Endothelial cell of umbilical vein (primary cell): ENCODE results near the gene RASAL2. TPM values are rescaled to one million over a fixed set of nuclear protein-coding genes. Genes with fewer than 3 reads are reported as not detected.

Experiments used
- BruUV-seq: library from RNA; stranded (reverse); fragments of 400-500 nt; replicated peaks from 2 replicates; lab custom pipeline; 2021; lab: Mats Ljungman, UMichigan
- CTCF ChIA-PET: fragments of 300-600, 350-600 bp; sonication (Branson Sonifier 250); formaldehyde crosslinking; loops from one replicate; lab custom pipeline; 2021; ENCODE audit warnings: antibody characterized with exemption, inconsistent platforms; lab: Charles Lee
- POLR2A ChIA-PET: fragments of 300-600, 350-600 bp; sonication (Branson Sonifier 250); formaldehyde crosslinking; loops from one replicate; lab custom pipeline; 2021; ENCODE audit warnings: antibody characterized with exemption, inconsistent platforms; lab: Charles Lee
- DNase-seq: peaks from one replicate; pipeline ENCODE4 v3.0.0-alpha.2; 2011; ENCODE audit warnings: low read depth, low spot score
- FAIRE-seq: peaks from 2 replicates; lab custom pipeline; 2011; peaks lifted over from hg19 to GRCh38; lab: Jason Lieb, UNC
- H2AFZ ChIP-seq: 2 replicates; pipeline ENCODE4 v1.6.0; 2012; ENCODE audit warnings: low read depth, low read length, control low read depth, inconsistent platforms
- H3K27ac ChIP-seq: 2 replicates; pipeline ENCODE4 v1.5.1; 2011; ENCODE audit warnings: low read depth, mild to moderate bottlenecking, control low read depth, low read length, moderate library complexity; ENCODE audit not compliant: insufficient read depth
- H3K27me3 ChIP-seq, 2 experiments: 2 replicates each; pipeline versions ENCODE4 v1.6.0 to v1.6.1; 2011; ENCODE audit warnings: low read length in 2 of 2, mixed read lengths in 1 of 2; ENCODE audit not compliant: control insufficient read depth in 2 of 2, insufficient read depth in 2 of 2
- H3K36me3 ChIP-seq, 2 experiments: 2 replicates in 1 of 2; 3 replicates in 1 of 2; pipeline ENCODE4 v1.5.1; 2011; ENCODE audit warnings: low read length in 2 of 2, mild to moderate bottlenecking in 1 of 2, moderate library complexity in 1 of 2; ENCODE audit not compliant: control insufficient read depth in 2 of 2, insufficient read depth in 2 of 2; ENCODE audit errors: extremely low read depth in 1 of 2
- H3K4me1 ChIP-seq: 3 replicates; pipeline ENCODE4 v1.5.1; 2011; ENCODE audit warnings: mild to moderate bottlenecking, low read length; ENCODE audit not compliant: control insufficient read depth, insufficient read depth; ENCODE audit errors: extremely low read depth
- H3K4me2 ChIP-seq: 2 replicates; pipeline ENCODE4 v1.6.1; 2011; ENCODE audit warnings: low read length, control low read depth, mixed read lengths; ENCODE audit not compliant: insufficient read depth
- H3K4me3 ChIP-seq, 3 experiments: fragments of 200-600 bp in 1 of 3; sonication (generic), shearing (Covaris generic) in 1 of 3; replicated peaks in 1 of 3; 2 replicates each; pipeline ENCODE4 v1.5.1; 2011 to 2016; ENCODE audit warnings: control low read depth in 3 of 3, low read length in 3 of 3, mild to moderate bottlenecking in 2 of 3, inconsistent platforms in 1 of 3, low read depth in 1 of 3, moderate library complexity in 1 of 3; ENCODE audit not compliant: insufficient read depth in 1 of 3
- H3K79me2 ChIP-seq: 2 replicates; pipeline ENCODE4 v1.6.0; 2012; ENCODE audit warnings: low read length, inconsistent platforms; ENCODE audit not compliant: control insufficient read depth, insufficient read depth
- H3K9ac ChIP-seq: replicated peaks from 2 replicates; pipeline ENCODE3; 2011; ENCODE audit warnings: low read length, control low read depth; ENCODE audit not compliant: insufficient read depth; ENCODE audit errors: extremely low read depth
- H3K9me1 ChIP-seq: replicated peaks from 3 replicates; pipeline ENCODE4 v1.6.0; 2011; ENCODE audit warnings: mild to moderate bottlenecking, low read length; ENCODE audit not compliant: control insufficient read depth, insufficient read depth; ENCODE audit errors: extremely low read depth
- H3K9me3 ChIP-seq: replicated peaks from 2 replicates; pipeline ENCODE4 v1.5.1; 2012; ENCODE audit warnings: low read length, inconsistent platforms; ENCODE audit not compliant: control insufficient read depth, insufficient read depth
- H4K20me1 ChIP-seq: replicated peaks from 2 replicates; pipeline ENCODE3; 2011; ENCODE audit warnings: mild to moderate bottlenecking, low read length; ENCODE audit not compliant: control insufficient read depth, insufficient read depth; ENCODE audit errors: extremely low read depth
- CTCF ChIP-seq, 2 donors: IDR thresholded peaks; 1 replicate in 1 of 2; 2 replicates in 1 of 2; pipeline ENCODE4 v1.5.1; 2011; ENCODE audit warnings: low read length in 2 of 2, mild to moderate bottlenecking in 2 of 2, moderate library complexity in 2 of 2, control low read depth in 1 of 2, inconsistent platforms in 1 of 2, low read depth in 1 of 2; ENCODE audit not compliant: insufficient read depth in 1 of 2; ENCODE audit errors: extremely low read depth in 1 of 2
- FOS ChIP-seq: IDR thresholded peaks from 2 replicates; pipeline ENCODE4 v1.6.1; 2011; ENCODE audit warnings: mild to moderate bottlenecking, low read length, moderate library complexity, borderline replicate concordance; ENCODE audit not compliant: insufficient read depth
- GATA2 ChIP-seq: IDR thresholded peaks from 2 replicates; pipeline ENCODE4 v1.7.0; 2011; ENCODE audit warnings: low read depth, mild to moderate bottlenecking, moderate library complexity, mixed read lengths, low read length; ENCODE audit not compliant: insufficient read length, insufficient read depth
- MAX ChIP-seq: IDR thresholded peaks from 2 replicates; pipeline ENCODE4 v1.6.1; 2011; ENCODE audit not compliant: insufficient read depth, insufficient read length
- POLR2A ChIP-seq: IDR thresholded peaks from 2 replicates; pipeline ENCODE4 v1.6.1; 2012; ENCODE audit warnings: low read depth, mild to moderate bottlenecking, control low read depth, low read length
- POLR2AphosphoS5 ChIP-seq: IDR thresholded peaks from 2 replicates; pipeline ENCODE4 v1.6.1; 2012; ENCODE audit warnings: low read depth, mild to moderate bottlenecking, control low read depth, low read length, moderate library complexity; ENCODE audit not compliant: insufficient read depth
- dilution Hi-C: fragments of 300-500 bp; cut with MboI; formaldehyde crosslinking; loops from one replicate; pipeline ENCODE4 v1.15.0; 2019; ENCODE audit warnings: low sequenced_read_pairs; ENCODE audit not compliant: extremely low pct_ligation_motif_present
- intact Hi-C: fragments of 100-400 bp; cut with micrococcal nuclease; formaldehyde crosslinking; loops from one replicate; pipeline ENCODE4 v1.10.0; 2022
- polyA plus RNA-seq, 4 experiments: library from polyadenylated mRNA; depleted of rRNA in 3 of 4; stranded (reverse) in 3 of 4; unstranded in 1 of 4; fragments of >200 nt; gene quantifications; 2 replicates each; pipeline versions ENCODE4 v1.2.1 to v1.2.3, GENCODE V29; 2011 to 2012; ENCODE audit warnings: missing spikeins in 1 of 4
- total RNA-seq: library from RNA; stranded (reverse); gene quantifications from 2 replicates; pipeline ENCODE4 v1.2.3, GENCODE V29; 2021

The RASAL2 gene
- total and polyA plus RNA-seq, 2 donors (not counting 3 experiments of a cell fraction or from before 2014, with no cell fraction given) = 12.5 to 15.5 TPM

- ChIA-PET POLR2A (no interaction called here), CTCF (interaction anchor here (0.9 to 4.9 kb wide), 7 partner anchors 12 to 1153 kb away, joined by 3 to 43 read pairs (median 4); partner anchors contain the start of gene RASAL2)
Observed at GRCh38 chr1:178051071-178051470, 42.8 kb upstream of the RASAL2 start.

More at GRCh38 chr1:178051071-178051470, 42.8 kb upstream of the RASAL2 start:
- dilution Hi-C loops (no loop called here), intact Hi-C loops (loop anchor here (5.0 kb wide), 1 partner anchor 141 kb away; no protein-coding TSS in a partner anchor)
- peak; percentile 19 for TF ChIP-seq POLR2AphosphoS5
- TF ChIP-seq MAX = no peak
- TF ChIP-seq POLR2A = no peak
- peak; percentile 60 for TF ChIP-seq GATA2
- TF ChIP-seq FOS = no peak
- TF ChIP-seq CTCF (IDR thresholded peaks at IDR 0.05; ENCODE audit: extremely low read depth in 1 of 2, insufficient read depth in 1 of 2, low read depth in 1 of 2, low read length in 2 of 2) = no peak
- no peaks in the 10 kb centered on the region for H3K27me3 ChIP-seq
- peak overlapping the region; percentile 19 for H3K4me2 ChIP-seq
- no peaks in the 10 kb centered on the region for H3K9me3 ChIP-seq
- no peak overlapping the region for H3K27ac ChIP-seq
- H3K9me1 ChIP-seq = no peaks in the 10 kb centered on the region
- H3K9ac ChIP-seq = no peak overlapping the region
- no peaks in the 10 kb centered on the region for H3K79me2 ChIP-seq
- H3K4me3 ChIP-seq = no peak overlapping the region
- peak overlapping the region; percentile 93 for H2AFZ ChIP-seq
- no peaks in the 10 kb centered on the region for H3K36me3 ChIP-seq
- peak; percentile 72 for FAIRE-seq
- no peaks in the 10 kb centered on the region for H4K20me1 ChIP-seq
- H3K4me1 ChIP-seq = peaks cover 36% of the 10 kb centered on the region
- DNase-seq = peak; percentile 62
- no TSS peak for BruUV-seq
